PFSK-1 (cell line): ENCODE results near the gene ENO2. TPM values are rescaled to one million over a fixed set of nuclear protein-coding genes. Genes with fewer than 3 reads are reported as not detected.
A peak's percentile ranks its signal among the peaks of the same experiment; 100 is the strongest.

ENCODE experiments used
- FOXP2 ChIP-seq: optimal IDR thresholded peaks from 2 replicates; pipeline ENCODE3; 2011; ENCODE audit warnings: borderline replicate concordance, control low read depth, inconsistent platforms; ENCODE audit not compliant: insufficient read depth; ENCODE audit errors: extremely low read length, extremely low read depth
- POLR2AphosphoS5 ChIP-seq: IDR thresholded peaks from 2 replicates; pipeline ENCODE4 v1.6.1; 2012; ENCODE audit warnings: low read depth, mild to moderate bottlenecking, control low read depth, low read length, moderate library complexity
- SIN3A ChIP-seq: IDR thresholded peaks from 2 replicates; pipeline ENCODE4 v1.6.1; 2012; ENCODE audit warnings: mild to moderate bottlenecking, low read length, moderate library complexity, borderline replicate concordance; ENCODE audit not compliant: insufficient read depth
- TAF1 ChIP-seq: IDR thresholded peaks from 2 replicates; pipeline ENCODE4 v1.6.1; 2012; ENCODE audit warnings: low read length, control low read depth, borderline replicate concordance; ENCODE audit not compliant: insufficient read depth
- polyA plus RNA-seq: library from polyadenylated mRNA; unstranded; fragments of >200 nt; gene quantifications from one replicate; pipeline ENCODE4 v1.2.1, GENCODE V29; 2012; ENCODE audit warnings: low read depth, missing spikeins; ENCODE audit not compliant: insufficient read length
- TF ChIP-seq, protein P1 (sequence below), 2 experiments: IDR thresholded peaks; 2 replicates each; pipeline versions ENCODE4 v1.6.1 to v1.8.0; 2011 to 2012; ENCODE audit warnings: low read depth in 2 of 2, low read length in 2 of 2, control low read depth in 1 of 2, inconsistent platforms in 1 of 2, mild to moderate bottlenecking in 1 of 2, moderate library complexity in 1 of 2; ENCODE audit not compliant: insufficient read depth in 1 of 2

Gene ENO2
- polyA plus RNA-seq: 40.0 TPM

DNA sequence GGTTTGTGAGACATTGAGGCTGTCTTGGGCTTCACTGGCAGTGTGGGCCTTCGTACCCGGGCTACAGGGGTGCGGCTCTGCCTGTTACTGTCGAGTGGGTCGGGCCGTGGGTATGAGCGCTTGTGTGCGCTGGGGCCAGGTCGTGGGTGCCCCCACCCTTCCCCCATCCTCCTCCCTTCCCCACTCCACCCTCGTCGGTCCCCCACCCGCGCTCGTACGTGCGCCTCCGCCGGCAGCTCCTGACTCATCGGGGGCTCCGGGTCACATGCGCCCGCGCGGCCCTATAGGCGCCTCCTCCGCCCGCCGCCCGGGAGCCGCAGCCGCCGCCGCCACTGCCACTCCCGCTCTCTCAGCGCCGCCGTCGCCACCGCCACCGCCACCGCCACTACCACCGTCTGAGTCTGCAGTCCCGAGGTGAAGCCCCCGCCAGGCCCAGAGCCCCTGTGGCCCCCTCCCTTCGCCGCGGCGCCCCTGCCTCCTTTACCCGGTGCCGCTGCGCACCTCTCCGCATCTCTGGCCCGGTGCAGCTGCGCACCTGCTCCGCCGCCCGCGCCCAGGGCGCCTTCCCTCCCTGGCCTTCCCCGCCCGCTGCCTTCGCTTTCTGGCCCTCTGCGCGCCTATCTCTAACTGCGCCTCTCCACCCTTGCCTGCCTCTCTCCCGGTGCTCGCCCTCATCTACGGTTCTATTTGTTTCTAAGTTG is at the start of gene ENO2:
Gene ENO2, plus strand, starts transcription at position 335 of the 701 bp plus-strand sequence. CDS start 1,253 bp downstream, outside the sequence.
- TF ChIP-seq SIN3A (no peak), FOXP2 (no peak), TAF1 (no peak), POLR2AphosphoS5 (no peak)
- TF ChIP-seq, protein P1, sequence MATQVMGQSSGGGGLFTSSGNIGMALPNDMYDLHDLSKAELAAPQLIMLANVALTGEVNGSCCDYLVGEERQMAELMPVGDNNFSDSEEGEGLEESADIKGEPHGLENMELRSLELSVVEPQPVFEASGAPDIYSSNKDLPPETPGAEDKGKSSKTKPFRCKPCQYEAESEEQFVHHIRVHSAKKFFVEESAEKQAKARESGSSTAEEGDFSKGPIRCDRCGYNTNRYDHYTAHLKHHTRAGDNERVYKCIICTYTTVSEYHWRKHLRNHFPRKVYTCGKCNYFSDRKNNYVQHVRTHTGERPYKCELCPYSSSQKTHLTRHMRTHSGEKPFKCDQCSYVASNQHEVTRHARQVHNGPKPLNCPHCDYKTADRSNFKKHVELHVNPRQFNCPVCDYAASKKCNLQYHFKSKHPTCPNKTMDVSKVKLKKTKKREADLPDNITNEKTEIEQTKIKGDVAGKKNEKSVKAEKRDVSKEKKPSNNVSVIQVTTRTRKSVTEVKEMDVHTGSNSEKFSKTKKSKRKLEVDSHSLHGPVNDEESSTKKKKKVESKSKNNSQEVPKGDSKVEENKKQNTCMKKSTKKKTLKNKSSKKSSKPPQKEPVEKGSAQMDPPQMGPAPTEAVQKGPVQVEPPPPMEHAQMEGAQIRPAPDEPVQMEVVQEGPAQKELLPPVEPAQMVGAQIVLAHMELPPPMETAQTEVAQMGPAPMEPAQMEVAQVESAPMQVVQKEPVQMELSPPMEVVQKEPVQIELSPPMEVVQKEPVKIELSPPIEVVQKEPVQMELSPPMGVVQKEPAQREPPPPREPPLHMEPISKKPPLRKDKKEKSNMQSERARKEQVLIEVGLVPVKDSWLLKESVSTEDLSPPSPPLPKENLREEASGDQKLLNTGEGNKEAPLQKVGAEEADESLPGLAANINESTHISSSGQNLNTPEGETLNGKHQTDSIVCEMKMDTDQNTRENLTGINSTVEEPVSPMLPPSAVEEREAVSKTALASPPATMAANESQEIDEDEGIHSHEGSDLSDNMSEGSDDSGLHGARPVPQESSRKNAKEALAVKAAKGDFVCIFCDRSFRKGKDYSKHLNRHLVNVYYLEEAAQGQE (IDR thresholded peaks at IDR 0.05; ENCODE audit: insufficient read depth in 1 of 2, low read depth in 2 of 2, low read length in 2 of 2): no peak

DNA sequence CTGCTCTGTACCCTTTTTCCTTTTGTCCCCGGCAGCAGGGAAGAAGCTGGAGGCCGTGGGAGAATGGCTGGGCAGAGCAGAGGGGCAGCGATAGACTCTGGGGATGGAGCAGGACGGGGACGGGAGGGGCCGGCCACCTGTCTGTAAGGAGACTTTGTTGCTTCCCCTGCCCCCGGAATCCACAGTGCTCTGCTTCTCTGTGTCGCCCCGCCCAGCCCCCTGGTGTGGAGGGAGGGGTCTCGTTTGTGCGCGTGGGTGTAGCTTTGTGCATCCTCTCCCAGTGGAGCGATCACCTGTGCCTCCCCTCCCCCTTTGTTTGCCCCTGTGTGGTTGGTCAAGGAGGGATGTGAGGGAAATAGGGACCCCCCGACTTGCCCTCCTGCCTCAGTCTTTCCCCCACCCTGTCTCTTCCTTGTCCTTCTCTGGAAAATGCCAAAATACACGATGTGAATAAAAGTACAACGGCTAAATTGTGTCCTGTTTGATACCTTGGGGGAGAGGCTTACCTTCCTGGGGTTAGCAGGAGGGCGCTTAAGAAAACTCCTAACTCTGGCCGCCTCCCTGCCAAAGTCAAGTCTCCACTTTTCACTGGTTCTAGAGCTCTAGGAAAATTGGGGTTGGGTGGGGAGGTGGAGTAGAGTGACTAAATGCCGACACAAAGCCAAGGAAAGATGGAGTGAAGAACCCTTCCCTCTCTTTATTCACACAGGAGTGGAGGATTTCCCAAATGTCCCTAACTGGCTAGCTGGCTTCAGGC is 48.0 kb upstream of the ENO2 start:
- TF ChIP-seq, protein P1 (IDR thresholded peaks at IDR 0.05; ENCODE audit: insufficient read depth in 1 of 2, low read depth in 2 of 2, low read length in 2 of 2): no peak
- TF ChIP-seq POLR2AphosphoS5 (no peak), FOXP2 (no peak), SIN3A (no peak), TAF1 (no peak)

DNA sequence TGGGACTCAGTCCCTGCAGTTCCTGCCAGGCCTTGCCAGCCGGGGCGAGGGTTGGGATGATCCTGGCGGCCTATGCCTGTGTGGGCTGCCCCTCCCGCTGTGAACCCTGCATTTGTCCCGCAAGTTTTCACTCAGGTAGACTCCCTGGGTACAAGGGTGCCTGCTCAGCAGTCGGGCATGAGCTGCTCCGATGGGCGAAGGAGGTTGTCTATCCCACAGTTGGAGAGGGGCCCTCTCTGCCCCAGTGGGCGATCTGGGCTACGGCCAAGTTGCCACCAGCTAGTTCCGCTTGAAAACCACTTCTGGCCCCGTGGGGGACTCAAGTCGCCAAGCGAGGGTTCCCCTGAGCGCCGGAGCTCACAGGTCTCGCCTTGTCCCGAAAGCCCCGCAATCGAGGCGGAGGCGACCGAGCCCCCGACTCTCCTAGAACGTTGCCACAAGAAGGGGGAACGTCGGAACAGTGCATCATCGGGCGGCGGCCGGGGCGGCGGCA is 47.4 kb upstream of the ENO2 start:
- TF ChIP-seq FOXP2 (no peak), SIN3A (no peak), TAF1 (no peak), POLR2AphosphoS5 (no peak)
- TF ChIP-seq, protein P1 (IDR thresholded peaks at IDR 0.05; ENCODE audit: insufficient read depth in 1 of 2, low read depth in 2 of 2, low read length in 2 of 2): no peak

DNA sequence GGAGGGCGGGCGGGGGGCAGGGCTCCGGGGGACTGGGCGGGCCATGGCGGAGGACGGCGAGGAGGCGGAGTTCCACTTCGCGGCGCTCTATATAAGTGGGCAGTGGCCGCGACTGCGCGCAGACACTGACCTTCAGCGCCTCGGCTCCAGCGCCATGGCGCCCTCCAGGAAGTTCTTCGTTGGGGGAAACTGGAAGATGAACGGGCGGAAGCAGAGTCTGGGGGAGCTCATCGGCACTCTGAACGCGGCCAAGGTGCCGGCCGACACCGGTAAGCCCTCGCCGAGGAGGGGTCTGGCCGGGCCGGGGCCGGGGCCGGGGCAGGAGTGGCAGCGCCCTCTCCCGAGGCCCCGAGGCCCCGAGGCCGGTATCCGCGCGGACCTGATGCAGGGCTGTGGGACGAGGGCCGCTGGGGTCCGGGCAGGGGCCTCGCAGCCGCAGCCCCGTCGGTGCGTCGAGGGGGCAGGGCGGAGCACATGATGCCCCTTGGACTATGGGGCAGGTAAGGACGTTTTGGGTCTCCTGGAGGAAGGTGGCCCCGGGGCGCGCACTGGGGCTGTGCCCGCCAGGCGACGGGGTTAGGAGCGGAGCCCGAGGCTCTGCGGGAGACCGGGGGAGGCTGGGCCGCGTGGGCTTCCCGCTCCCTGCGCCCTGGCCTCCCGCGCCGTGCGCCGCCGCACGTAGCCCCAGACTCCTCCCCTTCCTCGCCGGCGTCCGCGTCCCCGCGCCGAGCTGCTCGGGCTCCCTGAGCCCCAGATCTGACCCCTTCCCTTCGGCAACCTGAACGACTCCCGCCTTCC is 46.8 kb upstream of the ENO2 start, which contains the start of gene TPI1:
Gene TPI1, plus strand, starts transcription at position 119 of the 798 bp plus-strand sequence. Its CDS starts 36 bp downstream, at position 155.
- TF ChIP-seq POLR2AphosphoS5: peak; percentile 97
- TF ChIP-seq TAF1: peak; percentile 96; the same call in 1 of the 2 replicates
- TF ChIP-seq SIN3A: peak; percentile 38; the same call in 1 of the 2 replicates
- TF ChIP-seq, protein P1 (IDR thresholded peaks at IDR 0.05; ENCODE audit: insufficient read depth in 1 of 2, low read depth in 2 of 2, low read length in 2 of 2): peak; percentile 21 to 44; a peak in 1 of 4 replicates
- no peak for TF ChIP-seq FOXP2
